ENCODE measurements around the gene AKT3. TPM values are rescaled to one million over a fixed set of nuclear protein-coding genes. Genes with fewer than 3 reads are reported as not detected.

The AKT3 gene
- total and polyA plus RNA-seq, 2 donors (not counting 1 experiment from before 2014, with no cell fraction given): 37.8 to 42.0 TPM

DNA sequence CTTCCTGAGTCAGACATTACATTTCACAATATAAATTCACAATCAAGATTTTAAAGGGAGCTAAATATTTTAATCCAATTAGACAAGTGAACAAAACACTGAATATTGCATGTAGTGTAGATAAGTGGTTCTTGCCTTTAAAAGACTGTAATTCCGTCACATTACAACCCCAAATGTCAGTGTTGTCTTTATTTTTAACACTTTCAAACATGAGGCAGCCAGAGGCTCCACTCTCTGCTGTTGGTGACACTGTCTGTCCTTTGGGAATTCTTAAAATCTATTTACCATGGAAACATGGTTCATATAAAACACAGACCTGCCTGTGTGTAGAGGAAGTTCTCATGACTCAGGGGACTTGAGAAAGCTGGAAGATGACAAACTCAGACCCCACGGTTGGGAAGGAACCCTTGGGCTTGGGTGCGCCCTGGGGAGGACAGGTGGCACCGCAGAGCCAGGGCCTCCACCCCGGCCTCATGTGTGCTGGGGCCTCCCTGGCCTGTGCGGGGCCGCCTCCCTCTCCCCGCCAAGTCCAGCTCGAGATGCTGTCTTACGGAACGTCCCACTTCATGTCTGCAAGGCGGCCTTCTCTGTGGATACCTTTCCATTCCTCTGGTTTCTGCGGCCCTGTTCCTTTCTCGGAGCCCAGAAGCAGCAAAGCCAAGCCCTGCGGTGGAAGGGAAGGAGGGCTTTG is 355.2 kb downstream of the AKT3 start:
- H3K4me3 ChIP-seq (replicated peaks in 1 of 4; ENCODE audit: control extremely low read depth in 1 of 4, insufficient read depth in 1 of 4, low read depth in 3 of 4, low read length in 4 of 4): no peak overlapping the region
- no peak for TF ChIP-seq EZH2 (IDR thresholded peaks at IDR 0.05; ENCODE audit: low read length, missing control alignments)
- no peak for TF ChIP-seq CTCF (conservative IDR thresholded peaks at IDR 0.05 in 1 of 2, IDR thresholded peaks at IDR 0.05 in 1 of 2; ENCODE audit: low read depth in 1 of 2, low read length in 2 of 2)
- H3K79me2 ChIP-seq (ENCODE audit: control insufficient read depth, insufficient read depth, low read length): no peaks in the 10 kb centered on the region
- no peak overlapping the region for H3K9ac ChIP-seq (ENCODE audit: insufficient read depth, low read length)
- H3K9me3 ChIP-seq (ENCODE audit: control insufficient read depth, insufficient read depth, low read depth, low read length): no peaks in the 10 kb centered on the region
- no peak for DNase-seq (ENCODE audit: low read depth in 2 of 2)
- peaks cover 7% of the 10 kb centered on the region for H3K36me3 ChIP-seq (ENCODE audit: control insufficient read depth, insufficient read depth, low read length)
- peaks cover 9% of the 10 kb centered on the region for H3K4me1 ChIP-seq (ENCODE audit: control insufficient read depth, extremely low read depth, insufficient read depth, low read length)
- H2AFZ ChIP-seq (ENCODE audit: low read length): no peak overlapping the region
- H4K20me1 ChIP-seq (ENCODE audit: control insufficient read depth, extremely low read depth, insufficient read depth, low read length): no peaks in the 10 kb centered on the region
- no peak overlapping the region for H3K27ac ChIP-seq (ENCODE audit: insufficient read depth, low read length)
- no peaks in the 10 kb centered on the region for H3K27me3 ChIP-seq (ENCODE audit: control insufficient read depth, insufficient read depth, low read length)
- H3K4me2 ChIP-seq (ENCODE audit: extremely low read depth, insufficient read depth, low read length): no peak overlapping the region

- no peak overlapping the region for H3K9ac ChIP-seq (ENCODE audit: insufficient read depth, low read length)
- H3K27ac ChIP-seq (ENCODE audit: insufficient read depth, low read length): no peak overlapping the region
- peak; percentile 29 to 63 for DNase-seq (ENCODE audit: low read depth in 2 of 2)
These were observed 356.6 kb downstream of the AKT3 start for GRCh38 chr1:243493156-243494129.

More at GRCh38 chr1:243493156-243494129, 356.6 kb downstream of the AKT3 start:
- Histone ChIP-seq H3K9me3 (ENCODE audit: control insufficient read depth, insufficient read depth, low read depth, low read length) (no peaks in the 10 kb centered on the region), H3K27me3 (ENCODE audit: control insufficient read depth, insufficient read depth, low read length) (no peaks in the 10 kb centered on the region), H3K4me2 (ENCODE audit: extremely low read depth, insufficient read depth, low read length) (no peak overlapping the region), H3K36me3 (ENCODE audit: control insufficient read depth, insufficient read depth, low read length) (peaks cover 7% of the 10 kb centered on the region), H3K4me3 (replicated peaks in 1 of 4; ENCODE audit: control extremely low read depth in 1 of 4, insufficient read depth in 1 of 4, low read depth in 3 of 4, low read length in 4 of 4) (no peak overlapping the region), H4K20me1 (ENCODE audit: control insufficient read depth, extremely low read depth, insufficient read depth, low read length) (no peaks in the 10 kb centered on the region), H3K79me2 (ENCODE audit: control insufficient read depth, insufficient read depth, low read length) (no peaks in the 10 kb centered on the region), H2AFZ (ENCODE audit: low read length) (no peak overlapping the region), H3K4me1 (ENCODE audit: control insufficient read depth, extremely low read depth, insufficient read depth, low read length) (peaks cover 9% of the 10 kb centered on the region)
- TF ChIP-seq EZH2 (IDR thresholded peaks at IDR 0.05; ENCODE audit: low read length, missing control alignments): no peak
- TF ChIP-seq CTCF (conservative IDR thresholded peaks at IDR 0.05 in 1 of 2, IDR thresholded peaks at IDR 0.05 in 1 of 2; ENCODE audit: low read depth in 1 of 2, low read length in 2 of 2): no peak

Measured in fibroblast of lung (primary cell).